ENCODE results near the gene SOX11. TPM values are rescaled to one million over a fixed set of nuclear protein-coding genes. Genes with fewer than 3 reads are reported as not detected.

The SOX11 gene
- polyA plus RNA-seq, 4 donors: 14.7 to 22.6 (median 20.8) TPM

GRCh38 chr2:5691221-5691984 lies 781 bp upstream of the SOX11 start:
- peak in 3 of 4 donors; percentile 68 to 81 (median 74) for DNase-seq (ENCODE audit: low read depth in 4 of 4, low spot score in 2 of 4)

- peak in 3 of 4 donors; percentile 33 to 67 (median 41) for DNase-seq (ENCODE audit: low read depth in 4 of 4, low spot score in 2 of 4)
Observed at GRCh38 chr2:5692561-5693286, 540 bp downstream of the SOX11 start.

- DNase-seq (ENCODE audit: low read depth in 4 of 4, low spot score in 2 of 4): peak in 2 of 4 donors; percentile 23 to 52
Observed at GRCh38 chr2:5693287-5694201, 1.4 kb downstream of the SOX11 start.

- DNase-seq (ENCODE audit: low read depth in 4 of 4, low spot score in 2 of 4): peak in 1 of 4 donors; percentile 51
Observed at GRCh38 chr2:5694306-5694705, 2.1 kb downstream of the SOX11 start.

- peak in 3 of 4 donors; percentile 36 to 62 (median 39) for DNase-seq (ENCODE audit: low read depth in 4 of 4, low spot score in 2 of 4)
Observed at GRCh38 chr2:5695654-5696403, 3.6 kb downstream of the SOX11 start.

- DNase-seq (ENCODE audit: low read depth in 4 of 4, low spot score in 2 of 4): peak in 1 of 4 donors; percentile 25
Observed at GRCh38 chr2:5696404-5696944, 4.3 kb downstream of the SOX11 start.

- peak in 3 of 4 donors; percentile 47 to 75 (median 55) for DNase-seq (ENCODE audit: low read depth in 4 of 4, low spot score in 2 of 4)
Observed at GRCh38 chr2:5696945-5697521, 4.8 kb downstream of the SOX11 start.

GRCh38 chr2:5697562-5697961 lies 5.4 kb downstream of the SOX11 start:
- no peak for DNase-seq (ENCODE audit: low read depth in 4 of 4, low spot score in 2 of 4)

GRCh38 chr2:5698134-5698533 lies 6.0 kb downstream of the SOX11 start:
- no peak for DNase-seq (ENCODE audit: low read depth in 4 of 4, low spot score in 2 of 4)

GRCh38 chr2:5699963-5700362 lies 7.8 kb downstream of the SOX11 start:
- no peak for DNase-seq (ENCODE audit: low read depth in 4 of 4, low spot score in 2 of 4)

GRCh38 chr2:5700551-5700950 lies 8.4 kb downstream of the SOX11 start:
- DNase-seq (ENCODE audit: low read depth in 4 of 4, low spot score in 2 of 4): no peak

- no peak for DNase-seq (ENCODE audit: low read depth in 4 of 4, low spot score in 2 of 4)
Observed at GRCh38 chr2:5701266-5701665, 9.1 kb downstream of the SOX11 start.

GRCh38 chr2:5703166-5703565 lies 11.0 kb downstream of the SOX11 start:
- DNase-seq (ENCODE audit: low read depth in 4 of 4, low spot score in 2 of 4): no peak

GRCh38 chr2:5705490-5705889 lies 13.3 kb downstream of the SOX11 start:
- DNase-seq (ENCODE audit: low read depth in 4 of 4, low spot score in 2 of 4): no peak

- no peak for DNase-seq (ENCODE audit: low read depth in 4 of 4, low spot score in 2 of 4)
Observed at GRCh38 chr2:5706717-5707455, 14.7 kb downstream of the SOX11 start.

GRCh38 chr2:5710615-5711014 lies 18.4 kb downstream of the SOX11 start:
- DNase-seq (ENCODE audit: low read depth in 4 of 4, low spot score in 2 of 4): no peak

GRCh38 chr2:5713101-5713500 lies 20.9 kb downstream of the SOX11 start:
- DNase-seq (ENCODE audit: low read depth in 4 of 4, low spot score in 2 of 4): no peak

- no peak for DNase-seq (ENCODE audit: low read depth in 4 of 4, low spot score in 2 of 4)
Observed at GRCh38 chr2:5719629-5720334, 27.6 kb downstream of the SOX11 start.
